HG02970 (cell line): Measurements from ENCODE around the gene MAD1L1.

ENCODE experiments used
- ATAC-seq: cut with Tn5 transposase; IDR thresholded peaks from one replicate; pipeline ENCODE4 v1.9.1; 2021; ENCODE audit warnings: mild to moderate bottlenecking, moderate library complexity, moderate number of reproducible peaks; ENCODE audit not compliant: unreplicated experiment, low FRiP score

Gene MAD1L1

GRCh38 chr7:2220030-2220429 is 12.7 kb downstream of the MAD1L1 start:
- no peak for ATAC-seq

- no peak for ATAC-seq
Observed at GRCh38 chr7:2219606-2220005, 13.1 kb downstream of the MAD1L1 start.

GRCh38 chr7:2219136-2219535 is 13.6 kb downstream of the MAD1L1 start:
- ATAC-seq = no peak

DNA sequence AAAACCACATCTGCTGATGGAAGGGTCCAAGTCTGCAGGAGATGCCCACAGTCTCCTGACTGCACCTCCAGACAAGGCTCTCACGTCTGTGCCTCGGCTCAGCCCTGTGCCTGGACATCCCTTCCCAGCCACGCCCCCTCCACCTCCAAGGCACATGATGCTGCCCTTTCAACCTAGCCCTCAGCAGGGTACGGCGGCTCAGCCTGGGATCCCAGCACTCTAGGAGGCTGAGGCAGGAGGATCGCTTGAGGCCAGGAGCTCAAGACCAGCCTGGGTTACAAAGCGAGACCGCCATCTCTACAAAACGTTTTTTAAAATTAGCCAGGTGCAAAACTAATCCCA is 14.3 kb downstream of the MAD1L1 start:
- ATAC-seq = no peak

DNA sequence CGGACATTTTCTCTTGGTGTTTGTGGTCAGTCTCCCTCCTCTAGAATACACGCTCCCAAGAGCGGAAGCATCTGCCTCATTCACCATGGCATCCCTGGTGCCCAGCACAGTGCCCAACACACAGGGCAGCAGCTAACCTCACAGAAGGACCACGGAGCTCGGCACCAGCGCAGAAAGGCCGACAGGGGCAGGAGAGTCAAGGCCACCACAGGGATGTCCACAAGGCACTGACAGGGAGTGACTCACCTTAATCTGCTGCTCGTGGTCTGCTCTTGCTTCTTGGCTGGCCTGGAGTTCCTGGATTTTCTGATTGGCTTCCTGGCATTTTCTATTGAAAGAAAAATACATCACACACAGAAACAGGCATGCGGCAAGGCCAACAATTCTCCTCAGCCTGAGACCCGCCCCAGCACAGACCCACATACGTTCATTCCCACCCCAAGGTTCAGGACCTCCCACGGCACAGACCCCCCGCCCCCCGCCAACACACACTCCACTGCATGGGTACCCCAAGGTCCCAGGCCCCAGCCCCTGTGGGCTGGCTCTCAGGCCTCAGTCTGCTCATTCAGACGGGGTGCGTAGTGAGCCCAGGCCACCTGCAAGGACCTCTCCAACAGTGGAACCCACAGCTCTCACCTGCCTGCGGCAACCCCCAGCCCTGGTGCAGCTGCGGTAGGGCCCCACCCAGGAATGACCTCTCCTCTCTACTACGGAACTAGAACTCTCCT is 14.9 kb downstream of the MAD1L1 start:
- no peak for ATAC-seq

GRCh38 chr7:2217206-2217605 is 15.5 kb downstream of the MAD1L1 start:
- ATAC-seq = no peak

DNA sequence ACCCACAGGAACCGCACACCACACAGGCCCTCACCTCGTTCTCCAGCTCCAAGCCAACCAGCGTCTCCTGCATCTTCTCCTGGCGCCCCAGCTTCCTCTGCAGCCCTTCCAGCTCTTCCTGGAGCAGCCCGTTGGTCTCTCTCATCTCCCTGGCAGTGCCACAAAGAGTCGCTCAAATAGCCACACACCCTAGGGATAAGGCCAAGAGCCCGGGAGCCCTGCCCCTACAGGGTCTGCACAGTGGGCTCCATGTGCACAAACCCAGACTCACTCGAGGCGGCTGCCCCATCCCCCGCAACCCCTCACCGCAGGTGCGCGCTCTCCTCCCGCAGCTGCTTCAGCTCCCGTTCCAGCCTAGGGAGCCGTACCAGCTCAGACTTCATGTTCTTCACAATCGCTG is 16.9 kb downstream of the MAD1L1 start:
- no peak for ATAC-seq

- ATAC-seq = no peak
Observed at GRCh38 chr7:2214636-2215035, 18.1 kb downstream of the MAD1L1 start.

- no peak for ATAC-seq
Observed at GRCh38 chr7:2213551-2214215, 19.1 kb downstream of the MAD1L1 start.

GRCh38 chr7:2212906-2213305 is 19.8 kb downstream of the MAD1L1 start:
- no peak for ATAC-seq

- no peak for ATAC-seq
Observed at GRCh38 chr7:2211926-2212325, 20.8 kb downstream of the MAD1L1 start.

DNA sequence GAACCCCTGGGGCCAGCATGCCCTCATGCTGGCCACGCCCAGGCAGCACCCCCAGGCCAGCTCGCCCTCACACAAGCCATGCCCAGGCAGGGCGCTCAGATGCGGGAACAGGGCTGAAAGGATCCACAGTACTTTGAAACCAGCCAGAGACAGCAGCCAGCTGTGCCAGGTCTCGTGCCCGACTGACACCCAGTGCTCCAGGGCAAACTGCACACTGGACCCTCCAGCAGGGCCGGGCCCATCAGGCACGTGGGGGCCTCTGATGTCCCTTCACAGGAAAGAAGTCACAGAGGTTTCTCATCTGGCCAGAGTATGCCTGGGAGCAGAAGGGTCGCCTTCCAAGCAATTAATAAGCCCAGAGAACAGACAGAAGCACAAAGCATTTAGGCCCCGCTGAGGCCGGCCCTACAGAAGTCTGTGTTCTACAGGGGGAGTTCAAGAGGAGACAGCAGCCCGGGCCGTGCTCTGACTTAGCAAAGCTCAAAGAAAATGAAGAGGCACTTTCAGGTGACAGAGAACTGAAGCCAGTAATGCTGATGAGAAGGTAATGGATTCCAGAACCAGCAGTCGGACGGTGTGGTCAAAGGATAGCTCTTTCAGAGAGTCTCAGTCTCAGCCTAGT is 21.4 kb downstream of the MAD1L1 start:
- no peak for ATAC-seq

DNA sequence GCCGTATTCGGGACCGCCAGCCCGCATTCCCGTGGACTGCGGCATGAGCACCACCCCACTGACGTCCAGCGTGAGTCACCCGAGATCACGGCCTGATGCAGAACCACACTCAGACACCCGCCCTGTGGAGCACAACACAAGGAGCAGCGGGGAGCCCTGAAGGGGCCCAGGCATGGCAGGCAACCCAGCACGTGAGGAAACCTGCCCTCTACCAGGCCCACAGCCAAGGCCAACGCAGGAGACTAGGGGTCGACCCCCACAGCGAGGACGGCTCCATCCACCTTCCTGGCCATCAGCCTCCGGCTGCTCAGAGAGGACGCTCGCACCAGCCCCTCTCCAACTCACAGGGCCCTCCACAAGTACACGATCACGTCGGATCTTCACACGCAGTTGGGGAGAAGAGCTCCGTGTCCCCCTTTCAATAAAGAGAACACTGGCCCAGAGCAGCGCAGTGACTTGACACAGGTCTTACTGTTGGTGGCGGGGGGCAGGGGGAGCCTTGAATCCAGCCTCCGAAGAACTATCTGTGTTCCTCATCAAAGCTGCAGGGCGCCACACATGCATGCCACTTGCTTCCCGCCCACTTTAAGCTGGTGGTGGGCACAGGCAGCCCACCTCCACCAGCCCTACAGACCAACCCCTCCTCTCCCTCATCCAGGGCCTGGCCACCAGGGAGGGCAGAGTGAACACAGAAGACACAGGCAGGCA is 22.0 kb downstream of the MAD1L1 start:
- no peak for ATAC-seq

DNA sequence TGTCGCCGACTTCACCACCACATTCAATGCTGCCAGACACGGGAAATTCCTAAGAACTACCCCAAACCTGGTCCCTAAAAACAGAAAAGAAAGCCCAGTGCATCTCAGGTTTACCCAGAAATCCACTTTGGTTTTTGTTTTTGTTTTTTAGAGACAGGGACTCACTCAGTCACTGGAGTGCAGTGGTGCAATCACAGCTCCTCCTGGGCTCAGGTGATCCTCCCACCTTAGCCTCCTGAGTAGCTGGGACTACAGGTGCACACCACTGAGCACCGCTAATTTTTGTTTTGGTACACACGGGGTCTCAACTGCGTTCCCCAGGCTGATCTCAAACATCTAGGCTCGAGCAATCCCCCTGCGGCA is 22.8 kb downstream of the MAD1L1 start:
- ATAC-seq = no peak

- ATAC-seq = no peak
Observed at GRCh38 chr7:2209146-2209960, 23.4 kb downstream of the MAD1L1 start.

DNA sequence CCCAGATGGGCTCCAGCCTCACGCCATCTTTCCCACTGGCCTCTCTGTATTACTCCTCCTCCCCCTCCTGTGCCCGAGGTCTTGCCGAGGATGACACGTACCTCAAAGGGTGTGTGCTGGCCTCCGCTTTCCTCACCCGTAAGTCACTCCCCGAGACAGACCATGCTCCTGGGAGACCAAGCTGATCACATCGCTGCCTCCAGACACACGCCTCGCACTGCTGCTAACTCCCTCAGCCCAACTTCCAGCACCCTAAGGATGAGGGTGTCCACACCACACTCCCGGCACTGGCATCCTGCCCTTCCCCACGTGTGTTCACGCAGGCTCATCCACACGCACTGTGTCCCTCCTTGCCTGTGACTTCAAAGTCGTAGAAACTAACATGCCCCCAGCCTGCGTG is 24.0 kb downstream of the MAD1L1 start:
- no peak for ATAC-seq

GRCh38 chr7:2205036-2205780 is 27.5 kb downstream of the MAD1L1 start:
- no peak for ATAC-seq

DNA sequence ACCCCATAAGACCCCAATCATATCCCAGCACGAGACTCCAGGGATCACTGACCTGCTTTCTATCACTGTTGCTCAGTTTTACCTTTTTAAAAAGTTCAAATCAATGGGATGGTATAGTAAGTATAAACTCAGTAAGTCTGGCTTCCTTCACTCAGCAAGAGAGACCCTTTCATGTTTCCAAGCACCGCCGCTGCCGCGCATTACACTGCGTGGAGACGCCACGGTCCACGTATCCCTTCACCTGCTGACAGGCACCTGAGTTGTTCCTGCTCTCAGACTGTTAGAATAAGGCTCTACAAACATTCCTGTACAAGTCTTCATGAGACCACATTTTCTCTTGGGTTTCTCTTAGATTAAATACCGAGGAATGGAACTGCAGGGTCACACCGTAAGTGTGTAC is 28.3 kb downstream of the MAD1L1 start:
- no peak for ATAC-seq

- ATAC-seq = no peak
Observed at GRCh38 chr7:2203766-2204300, 28.9 kb downstream of the MAD1L1 start.
